ENCODE results near the gene DENND5B. TPM values are rescaled to one million over a fixed set of nuclear protein-coding genes. Genes with fewer than 3 reads are reported as not detected.
"Not testable (repeated sequence)": the region's sequence is repeated elsewhere in the genome, so short reads cannot be mapped to it uniquely, and the experiment has no call there.

The DENND5B gene
- total RNA-seq, 1 donor = 18.8 TPM

DNA sequence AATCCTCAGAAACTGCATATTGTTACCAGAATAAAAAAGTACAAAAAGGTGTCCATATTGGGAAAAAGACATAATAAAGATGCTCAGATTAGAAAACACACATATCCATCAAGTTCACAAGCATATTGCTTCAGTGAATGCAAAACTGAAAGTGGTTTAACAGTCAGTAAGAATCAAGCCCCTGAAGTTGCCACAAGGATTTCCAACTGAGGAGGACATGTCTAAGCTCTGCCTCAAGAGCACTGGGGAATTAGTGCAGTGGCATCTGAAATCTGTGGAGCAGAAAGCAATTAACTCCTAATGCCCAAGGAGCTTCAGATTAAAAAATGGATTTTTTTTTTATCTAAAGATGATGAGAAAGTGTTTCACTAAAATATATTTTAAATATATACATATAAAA, 113.2 kb downstream of the DENND5B start:
- TF ChIP-seq, protein P1, sequence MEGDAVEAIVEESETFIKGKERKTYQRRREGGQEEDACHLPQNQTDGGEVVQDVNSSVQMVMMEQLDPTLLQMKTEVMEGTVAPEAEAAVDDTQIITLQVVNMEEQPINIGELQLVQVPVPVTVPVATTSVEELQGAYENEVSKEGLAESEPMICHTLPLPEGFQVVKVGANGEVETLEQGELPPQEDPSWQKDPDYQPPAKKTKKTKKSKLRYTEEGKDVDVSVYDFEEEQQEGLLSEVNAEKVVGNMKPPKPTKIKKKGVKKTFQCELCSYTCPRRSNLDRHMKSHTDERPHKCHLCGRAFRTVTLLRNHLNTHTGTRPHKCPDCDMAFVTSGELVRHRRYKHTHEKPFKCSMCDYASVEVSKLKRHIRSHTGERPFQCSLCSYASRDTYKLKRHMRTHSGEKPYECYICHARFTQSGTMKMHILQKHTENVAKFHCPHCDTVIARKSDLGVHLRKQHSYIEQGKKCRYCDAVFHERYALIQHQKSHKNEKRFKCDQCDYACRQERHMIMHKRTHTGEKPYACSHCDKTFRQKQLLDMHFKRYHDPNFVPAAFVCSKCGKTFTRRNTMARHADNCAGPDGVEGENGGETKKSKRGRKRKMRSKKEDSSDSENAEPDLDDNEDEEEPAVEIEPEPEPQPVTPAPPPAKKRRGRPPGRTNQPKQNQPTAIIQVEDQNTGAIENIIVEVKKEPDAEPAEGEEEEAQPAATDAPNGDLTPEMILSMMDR (IDR thresholded peaks at IDR 0.05; ENCODE audit: extremely low read depth, low read depth, low read length) = no peak
- H3K9me3 ChIP-seq (ENCODE audit: low read depth, low read length) = no peaks in the 10 kb centered on the region
- no peak overlapping the region for H3K4me2 ChIP-seq (ENCODE audit: insufficient read depth, low read length)
- H4K20me1 ChIP-seq (ENCODE audit: insufficient read depth, low read length) = no peaks in the 10 kb centered on the region
- no peaks in the 10 kb centered on the region for H3K36me3 ChIP-seq (ENCODE audit: insufficient read depth, low read length)
- H3K4me3 ChIP-seq (ENCODE audit: insufficient read depth, low read length) = no peak overlapping the region
- no peak overlapping the region for H2AFZ ChIP-seq (ENCODE audit: low read length)
- no peak for DNase-seq (ENCODE audit: insufficient read length, low spot score, missing footprints)
- no peak overlapping the region for H3K27ac ChIP-seq (ENCODE audit: low read depth, low read length)
- H3K79me2 ChIP-seq (ENCODE audit: insufficient read depth, low read length) = no peaks in the 10 kb centered on the region
- peaks cover 6% of the 10 kb centered on the region for H3K4me1 ChIP-seq (ENCODE audit: insufficient read depth, low read length)
- no peaks in the 10 kb centered on the region for H3K27me3 ChIP-seq (ENCODE audit: insufficient read depth, low read length)

DNA sequence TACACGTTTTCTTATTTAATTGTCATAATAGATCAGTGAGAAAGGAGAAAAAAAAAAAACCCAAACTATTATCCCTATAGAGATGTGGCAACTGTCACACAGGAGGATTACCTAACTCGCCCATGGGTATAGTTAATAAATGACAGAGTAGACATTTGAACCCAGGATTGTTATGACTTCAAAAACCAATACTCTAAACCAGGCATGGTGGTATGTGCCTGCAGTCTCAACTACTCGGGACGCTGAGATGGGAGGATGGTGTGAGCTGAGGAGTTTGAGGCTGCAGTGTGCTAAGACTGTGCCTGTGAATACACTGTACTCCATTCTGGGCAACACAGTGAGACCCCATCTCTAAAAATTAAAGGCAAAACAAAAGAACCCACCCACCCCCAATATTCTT, 114.5 kb downstream of the DENND5B start:
- Histone ChIP-seq H4K20me1 (ENCODE audit: insufficient read depth, low read length) (no peaks in the 10 kb centered on the region), H3K4me2 (ENCODE audit: insufficient read depth, low read length) (no peak overlapping the region), H3K36me3 (ENCODE audit: insufficient read depth, low read length) (no peaks in the 10 kb centered on the region), H2AFZ (ENCODE audit: low read length) (no peak overlapping the region), H3K4me3 (ENCODE audit: insufficient read depth, low read length) (no peak overlapping the region), H3K79me2 (ENCODE audit: insufficient read depth, low read length) (no peaks in the 10 kb centered on the region), H3K4me1 (ENCODE audit: insufficient read depth, low read length) (peaks cover 5% of the 10 kb centered on the region), H3K27me3 (ENCODE audit: insufficient read depth, low read length) (no peaks in the 10 kb centered on the region), H3K9me3 (ENCODE audit: low read depth, low read length) (no peaks in the 10 kb centered on the region), H3K27ac (ENCODE audit: low read depth, low read length) (no peak overlapping the region)
- DNase-seq (ENCODE audit: insufficient read length, low spot score, missing footprints) = no peak
- TF ChIP-seq, protein P1 (IDR thresholded peaks at IDR 0.05; ENCODE audit: extremely low read depth, low read depth, low read length) = no peak

- H3K36me3 ChIP-seq (ENCODE audit: insufficient read depth, low read length); DNase-seq (ENCODE audit: insufficient read length, low spot score, missing footprints); H3K27me3 ChIP-seq (ENCODE audit: insufficient read depth, low read length); H3K9me3 ChIP-seq (ENCODE audit: low read depth, low read length); H3K27ac ChIP-seq (ENCODE audit: low read depth, low read length); H3K4me2 ChIP-seq (ENCODE audit: insufficient read depth, low read length); H3K79me2 ChIP-seq (ENCODE audit: insufficient read depth, low read length); H2AFZ ChIP-seq (ENCODE audit: low read length); H3K4me3 ChIP-seq (ENCODE audit: insufficient read depth, low read length); H3K4me1 ChIP-seq (ENCODE audit: insufficient read depth, low read length); H4K20me1 ChIP-seq (ENCODE audit: insufficient read depth, low read length): not testable (repeated sequence)
These were observed 115.3 kb downstream of the DENND5B start for GRCh38 chr12:31475610-31476009.

- Histone ChIP-seq H4K20me1 (ENCODE audit: insufficient read depth, low read length) (no peaks in the 10 kb centered on the region), H3K27me3 (ENCODE audit: insufficient read depth, low read length) (no peaks in the 10 kb centered on the region), H3K27ac (ENCODE audit: low read depth, low read length) (no peak overlapping the region), H3K4me3 (ENCODE audit: insufficient read depth, low read length) (no peak overlapping the region), H3K36me3 (ENCODE audit: insufficient read depth, low read length) (no peaks in the 10 kb centered on the region), H3K4me2 (ENCODE audit: insufficient read depth, low read length) (no peak overlapping the region), H2AFZ (ENCODE audit: low read length) (no peak overlapping the region), H3K79me2 (ENCODE audit: insufficient read depth, low read length) (no peaks in the 10 kb centered on the region), H3K4me1 (ENCODE audit: insufficient read depth, low read length) (peaks cover 5% of the 10 kb centered on the region), H3K9me3 (ENCODE audit: low read depth, low read length) (no peaks in the 10 kb centered on the region)
- no peak for DNase-seq (ENCODE audit: insufficient read length, low spot score, missing footprints)
- TF ChIP-seq, protein P1 (IDR thresholded peaks at IDR 0.05; ENCODE audit: extremely low read depth, low read depth, low read length) = no peak
These were observed 116.2 kb downstream of the DENND5B start for GRCh38 chr12:31474751-31475150.
